ENCODE data around the gene NDUFB7. TPM values are rescaled to one million over a fixed set of nuclear protein-coding genes. Genes with fewer than 3 reads are reported as not detected.
"Not testable (repeated sequence)": the region's sequence is repeated elsewhere in the genome, so short reads cannot be mapped to it uniquely, and the experiment has no call there.

The NDUFB7 gene
- total RNA-seq, 2 donors from 2014 or later: 228 to 299 TPM

DNA sequence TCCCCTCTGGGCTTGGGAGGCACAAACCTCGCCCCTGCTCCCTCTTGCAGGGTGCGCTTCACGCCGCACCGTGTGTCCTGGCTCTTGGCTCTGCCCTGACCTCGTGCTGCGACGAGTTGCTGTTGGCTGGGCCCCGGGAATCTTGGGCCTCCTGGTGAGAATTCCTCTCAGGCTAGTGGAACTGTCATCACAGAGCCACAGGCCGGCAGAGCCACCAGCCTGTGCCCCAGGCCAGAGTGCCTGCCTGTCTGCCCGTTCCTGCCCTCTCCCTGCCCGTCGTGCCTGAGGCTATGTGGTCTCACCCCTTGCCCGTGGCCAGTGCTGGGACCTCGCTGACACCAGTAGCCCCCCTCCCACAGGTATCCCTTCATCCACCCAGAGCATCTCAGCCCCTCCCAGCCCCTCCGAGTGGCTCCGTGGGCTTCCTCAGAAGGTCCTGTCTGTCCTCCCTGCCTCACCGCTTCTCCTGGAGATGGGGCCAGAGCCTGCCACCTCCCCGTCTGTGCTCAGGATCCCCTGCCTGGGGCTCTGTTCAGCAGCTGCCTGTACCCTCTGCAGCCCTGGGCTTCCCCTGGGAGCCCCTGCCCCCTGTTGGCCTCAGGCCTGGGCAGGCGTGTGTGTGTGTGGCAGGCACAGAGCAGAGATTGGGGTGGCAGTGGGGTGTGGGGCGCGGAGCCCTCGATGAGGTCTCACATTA, 13.3 kb downstream of the NDUFB7 start:
- no peak for ATAC-seq
- DNase-seq: no peak
- intact Hi-C loops (cut with DNase I, micrococcal nuclease): no loop called here

DNA sequence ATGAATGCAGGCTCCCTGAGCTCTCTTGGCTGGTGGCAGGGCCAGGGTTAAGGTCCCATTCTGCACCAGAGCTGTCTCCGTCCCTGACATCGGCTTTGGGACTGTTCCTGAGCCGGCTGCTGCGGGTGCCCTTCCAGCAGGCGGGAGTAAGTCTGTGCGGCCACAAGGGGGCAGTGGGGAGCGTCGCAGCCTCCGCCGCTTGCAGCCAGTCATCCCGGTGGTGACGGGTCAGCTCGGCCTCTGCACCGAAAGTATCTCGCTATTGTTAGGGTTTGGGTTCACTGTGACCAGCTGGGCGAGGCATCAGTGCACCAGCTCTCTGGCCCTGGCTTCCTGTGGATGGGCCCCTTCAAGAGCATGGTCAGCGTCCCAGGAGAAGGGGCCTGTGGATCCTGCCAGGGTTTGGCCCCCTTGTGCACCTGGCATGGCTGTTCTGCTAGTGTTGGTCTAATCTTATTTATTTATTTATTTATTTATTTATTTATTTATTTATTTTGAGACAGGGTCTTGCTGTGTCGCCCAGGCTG, 15.1 kb downstream of the NDUFB7 start:
- peak; percentile 78 for ATAC-seq

DNA sequence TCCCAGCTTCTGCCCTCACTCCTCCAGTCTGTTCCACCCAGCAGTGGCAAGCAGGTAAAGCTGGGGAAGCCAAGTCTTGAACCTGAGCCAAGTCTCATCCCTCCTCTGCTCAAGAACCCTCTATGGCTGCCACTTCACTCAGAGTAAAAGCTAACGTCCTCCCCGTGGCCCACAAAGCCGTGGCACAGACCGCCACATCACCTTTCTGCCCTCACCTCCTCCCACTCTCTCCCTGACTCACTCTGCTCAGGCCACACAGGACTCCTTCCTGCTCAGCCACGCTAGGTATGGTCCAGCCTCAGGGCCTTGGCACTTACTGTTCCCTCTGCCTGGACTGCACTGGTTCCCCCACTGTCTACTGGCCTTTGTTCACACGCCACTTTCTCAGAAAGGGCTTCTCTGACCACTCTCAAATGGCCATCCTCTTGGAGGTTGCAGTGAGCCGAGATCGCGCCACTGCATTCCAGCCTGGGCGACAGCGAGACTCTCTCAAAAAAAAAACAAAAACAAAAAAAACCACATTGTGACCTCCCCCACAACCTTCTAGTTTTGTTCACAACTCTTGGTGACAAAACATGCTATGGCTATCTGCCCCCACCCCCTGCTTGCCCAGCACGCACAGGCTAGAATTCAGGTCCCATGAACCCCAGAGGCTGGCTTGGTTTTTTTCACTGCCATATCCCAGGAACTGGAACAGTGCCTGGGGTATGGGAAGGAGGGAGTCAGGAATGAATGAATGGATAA, 15.8 kb downstream of the NDUFB7 start:
- intact Hi-C loops (cut with DNase I, micrococcal nuclease): no loop called here
- ATAC-seq (no peak), DNase-seq (no peak)

More for the DNA sequence above, 15.1 kb downstream of the NDUFB7 start:
- DNase-seq: peak; percentile 70 to 82
- intact Hi-C loops (cut with DNase I, micrococcal nuclease): no loop called here

DNA sequence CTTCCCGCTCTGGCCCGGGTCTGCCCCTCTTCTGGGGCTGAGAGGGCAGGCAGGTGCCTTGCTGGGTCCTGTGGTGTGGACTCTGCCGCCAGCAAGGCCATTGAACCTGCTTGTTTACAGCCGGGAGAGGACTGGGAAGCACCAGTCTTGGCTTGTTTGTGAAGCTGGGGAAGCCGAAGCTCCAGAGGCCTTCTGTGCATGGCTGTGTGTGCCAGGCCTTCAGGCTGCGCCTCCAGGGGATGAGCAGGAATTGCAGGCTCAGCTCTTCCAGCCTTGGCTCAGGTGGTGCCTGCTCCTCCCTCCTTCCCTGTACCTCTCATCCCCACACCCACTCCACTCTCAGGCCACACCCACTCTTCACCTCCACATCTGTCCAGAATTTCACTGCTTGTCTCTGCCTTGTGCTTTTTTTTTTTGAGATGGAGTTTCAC, 17.5 kb downstream of the NDUFB7 start:
- DNase-seq (peak; percentile 49), ATAC-seq (peak; percentile 55)
- intact Hi-C loops (cut with DNase I, micrococcal nuclease): no loop called here

DNA sequence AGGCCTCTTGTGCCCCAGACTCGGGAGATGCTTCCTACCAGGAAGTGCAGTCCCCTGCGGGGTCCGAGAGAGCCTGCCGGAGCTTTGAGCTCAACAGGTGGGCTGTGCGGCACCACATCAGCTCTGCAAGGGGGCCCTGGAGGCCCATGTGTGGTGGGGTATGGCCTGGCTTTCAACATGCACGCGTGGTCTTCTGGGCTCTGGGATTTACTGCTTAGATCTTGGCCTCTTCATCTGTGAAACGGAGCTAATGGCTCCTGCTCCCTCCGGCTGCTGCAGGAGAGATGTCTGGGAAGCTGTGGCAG, 18.0 kb downstream of the NDUFB7 start:
- no peak for DNase-seq
- intact Hi-C loops (cut with DNase I, micrococcal nuclease): no loop called here
- no peak for ATAC-seq

DNA sequence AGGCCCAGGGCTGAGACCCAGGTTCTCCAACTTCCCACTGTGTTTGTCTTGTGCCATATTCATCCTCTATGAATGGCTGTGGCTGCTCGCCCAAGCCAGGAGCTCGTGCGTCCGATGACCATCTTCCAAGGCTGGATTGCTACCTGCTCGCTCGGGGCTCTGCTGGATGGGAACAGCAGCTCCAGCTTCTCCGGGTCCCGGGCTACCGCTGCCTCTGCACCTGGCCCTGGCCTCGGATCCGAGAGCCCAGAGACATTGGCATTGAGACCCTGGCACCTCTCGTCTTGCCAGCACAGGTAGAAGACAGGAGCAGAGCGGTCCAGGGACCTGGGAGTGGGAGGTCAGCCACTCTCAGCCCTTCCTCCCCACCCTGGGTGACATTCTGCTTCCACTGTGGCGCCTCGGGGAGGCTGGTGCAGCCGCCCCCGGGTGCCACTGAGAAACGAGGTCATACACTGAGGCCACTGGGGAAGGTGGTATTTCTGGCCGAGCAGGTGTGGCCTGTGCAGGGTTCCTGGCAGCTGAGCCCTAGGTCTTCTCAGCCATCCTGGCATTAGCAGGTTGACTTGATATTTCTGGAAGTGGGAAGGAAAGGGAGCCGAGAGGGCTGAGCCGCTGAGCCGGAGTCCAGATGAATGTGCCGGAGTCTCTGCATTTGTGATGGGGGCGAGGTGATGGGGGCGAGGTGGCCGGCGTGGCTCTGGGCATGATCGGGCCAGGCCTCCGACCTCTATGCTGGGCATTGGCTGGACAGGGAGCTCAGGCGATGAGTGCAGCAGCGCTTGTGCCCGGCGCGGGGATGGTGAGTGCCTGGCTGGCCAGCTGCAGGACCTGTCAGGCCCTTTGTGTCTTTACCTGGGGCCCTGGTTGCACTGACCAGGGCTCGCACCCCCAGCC, 18.6 kb downstream of the NDUFB7 start:
- no peak for ATAC-seq
- DNase-seq: no peak
- intact Hi-C loops (cut with DNase I, micrococcal nuclease): no loop called here

DNA sequence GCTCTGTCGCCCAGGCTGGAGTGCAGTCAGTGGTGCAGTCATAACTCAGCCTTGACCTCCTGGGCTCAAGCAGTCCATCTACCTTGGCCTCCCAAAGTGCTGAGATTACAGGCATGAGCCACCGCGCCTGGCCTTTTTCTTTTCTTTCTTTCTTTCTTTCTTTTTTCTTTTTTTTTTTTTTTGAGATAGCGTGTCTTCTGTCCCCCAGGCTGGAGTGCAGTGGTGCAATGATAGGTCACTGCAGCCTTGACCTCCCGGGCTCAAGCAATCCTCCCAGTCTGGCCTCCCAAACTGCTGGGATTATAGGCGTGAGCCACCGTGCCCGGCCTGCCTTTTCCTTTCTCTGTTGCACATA, 19.9 kb downstream of the NDUFB7 start:
- DNase-seq; ATAC-seq; intact Hi-C loops (cut with DNase I, micrococcal nuclease): not testable (repeated sequence)

DNA sequence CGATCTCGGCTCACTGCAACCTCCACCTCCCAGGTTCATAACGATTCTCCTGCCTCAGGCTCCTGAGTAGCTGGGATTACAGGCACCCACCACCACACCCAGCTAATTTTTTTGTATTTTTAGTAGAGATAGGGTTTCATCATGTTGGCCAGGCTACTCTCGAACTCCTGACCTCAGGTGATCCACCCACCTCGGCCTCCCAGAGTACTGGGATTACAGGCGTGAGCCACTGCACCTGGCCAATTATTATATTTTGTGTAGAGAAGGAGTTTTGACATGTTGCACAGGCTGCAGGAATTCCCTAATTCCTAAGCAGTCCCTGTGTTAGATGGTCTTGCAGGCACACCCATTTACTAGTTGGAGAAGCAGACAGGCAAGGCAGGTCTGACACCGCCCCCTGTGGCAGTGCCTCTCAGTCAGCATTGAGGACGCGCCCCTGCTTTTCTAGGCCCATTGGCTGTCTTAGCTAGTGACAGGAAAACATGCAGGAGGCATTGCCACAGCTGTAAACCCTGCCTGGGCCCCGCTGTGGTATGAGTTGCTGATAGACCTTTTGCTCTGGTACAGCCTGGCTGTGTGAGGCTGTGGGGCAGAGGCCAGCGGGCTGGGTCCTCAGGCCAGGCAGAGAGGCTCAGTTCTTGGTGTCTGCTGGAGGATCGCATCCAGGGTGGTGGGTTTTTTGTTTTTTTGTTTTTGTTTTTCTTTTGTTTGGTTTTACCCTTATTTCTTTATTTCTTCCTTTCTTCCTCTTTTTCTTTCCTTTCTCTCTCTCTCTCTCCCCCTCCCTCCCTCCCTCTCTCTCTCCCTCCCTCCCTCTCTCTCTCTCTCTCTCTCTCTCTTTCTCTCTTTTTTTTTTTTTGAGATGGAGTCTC, 20.5 kb downstream of the NDUFB7 start:
- intact Hi-C loops (cut with DNase I, micrococcal nuclease): not testable (repeated sequence)
- DNase-seq (peak; percentile 86 to 89), ATAC-seq (peak; percentile 72)

DNA sequence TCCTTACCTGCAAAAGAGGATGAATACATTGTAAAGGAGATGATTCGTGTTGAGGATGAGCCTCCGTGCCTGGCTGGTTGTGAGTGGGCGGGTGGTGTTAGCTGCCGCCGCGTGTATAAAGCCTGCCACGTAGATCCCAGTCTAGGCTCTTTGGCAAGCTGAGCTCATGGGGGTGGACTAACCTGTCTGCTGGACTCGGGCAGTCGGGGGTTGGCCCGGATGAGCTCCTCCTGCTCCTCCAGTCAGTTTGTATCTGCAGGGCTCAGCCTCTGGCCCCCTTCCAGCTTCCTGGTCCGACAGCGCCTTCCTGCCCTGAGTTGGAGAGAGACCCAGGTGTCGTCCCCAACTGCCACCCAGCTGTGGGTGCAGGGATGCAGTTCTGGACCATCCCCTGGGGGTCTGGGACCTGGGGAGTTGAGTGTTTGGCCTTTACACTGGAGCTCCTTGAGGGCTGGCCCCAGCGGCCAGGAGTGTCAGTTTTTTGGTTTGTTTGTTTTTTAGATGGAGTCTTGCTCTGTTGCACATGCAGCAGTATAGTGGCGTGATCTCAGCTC, 21.6 kb downstream of the NDUFB7 start:
- peak; percentile 90 to 94 for DNase-seq
- peak; percentile 79 for ATAC-seq
- intact Hi-C loops (cut with DNase I, micrococcal nuclease): no loop called here

DNA sequence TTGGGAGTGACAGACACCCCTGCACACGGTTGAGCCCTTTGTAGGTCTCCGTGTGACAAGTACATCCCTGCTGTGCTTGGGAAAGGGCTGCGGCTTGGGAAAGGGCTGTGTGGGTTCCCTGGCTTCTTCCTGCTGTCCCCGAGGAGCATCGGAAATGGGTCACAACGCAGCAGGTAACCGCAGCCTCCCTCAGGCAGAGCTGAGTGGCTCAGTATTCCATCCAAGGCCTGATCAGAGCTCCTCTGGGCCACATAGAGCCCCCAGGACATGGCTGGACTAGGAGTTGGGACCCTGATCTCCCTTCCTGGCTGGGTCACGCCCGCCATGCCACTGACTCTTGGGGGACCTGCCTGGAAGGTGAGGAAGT, 26.2 kb downstream of the NDUFB7 start:
- DNase-seq (no peak), ATAC-seq (no peak)
- intact Hi-C loops (cut with DNase I, micrococcal nuclease): no loop called here

DNA sequence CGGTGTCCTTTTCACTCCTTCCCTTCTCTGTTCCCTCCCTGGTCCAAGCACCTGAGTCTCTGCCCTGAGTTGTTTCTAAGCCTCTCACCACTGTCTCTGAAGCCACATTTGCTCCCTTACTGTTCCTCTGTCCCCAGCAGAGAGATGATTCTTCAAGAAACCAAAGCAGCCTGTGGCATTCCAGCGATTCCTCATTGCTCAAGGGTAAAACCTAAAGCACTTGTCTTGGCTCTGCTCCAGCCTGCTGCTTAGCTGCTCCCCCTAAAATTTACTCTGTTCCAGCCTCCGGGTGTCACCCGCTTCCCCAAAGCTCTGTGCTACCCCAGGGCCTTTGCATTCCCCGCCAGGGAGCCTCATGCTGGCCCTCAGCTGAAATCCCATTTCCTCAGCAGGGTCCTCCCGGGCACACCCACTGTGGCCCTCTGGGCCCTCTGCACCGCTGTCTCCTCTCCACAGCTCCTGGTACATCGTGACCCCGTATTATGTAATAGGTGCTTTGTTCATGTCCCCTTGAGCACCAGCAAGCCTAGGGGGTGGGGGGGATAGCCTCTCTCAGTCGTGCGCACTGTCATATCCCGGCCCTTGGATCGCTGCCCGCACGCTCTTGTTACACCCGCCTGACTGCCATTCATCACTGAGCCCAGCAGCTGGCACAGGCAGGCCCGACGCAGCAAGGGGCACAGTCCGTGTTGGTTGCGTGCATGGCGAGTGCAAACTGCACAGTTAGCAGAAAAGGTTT, 26.7 kb downstream of the NDUFB7 start:
- peak in 1 of 2 donors; percentile 45 for DNase-seq
- peak; percentile 33 for ATAC-seq
- intact Hi-C loops (cut with DNase I, micrococcal nuclease): no loop called here

DNA sequence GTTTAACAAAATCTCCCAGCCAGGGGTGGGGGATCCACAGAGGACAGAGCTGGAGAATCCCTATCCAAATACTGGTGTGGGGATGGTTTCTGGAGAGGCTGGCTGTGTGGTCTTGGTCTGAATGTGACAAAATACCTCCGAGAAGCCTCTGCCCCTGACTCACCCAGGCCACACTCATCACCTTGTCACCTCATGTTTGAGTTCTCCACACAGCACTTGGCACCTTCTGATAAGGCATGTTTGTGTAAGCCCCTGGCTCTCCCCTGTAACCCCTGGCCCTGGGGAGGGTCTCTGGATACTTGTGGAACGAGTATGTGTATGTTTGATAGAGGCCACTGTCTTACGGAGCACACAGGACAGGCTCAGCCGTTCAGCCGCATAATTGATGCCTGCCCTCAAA, 27.8 kb downstream of the NDUFB7 start:
- DNase-seq (no peak), ATAC-seq (no peak)
- intact Hi-C loops (cut with DNase I, micrococcal nuclease): no loop called here

DNA sequence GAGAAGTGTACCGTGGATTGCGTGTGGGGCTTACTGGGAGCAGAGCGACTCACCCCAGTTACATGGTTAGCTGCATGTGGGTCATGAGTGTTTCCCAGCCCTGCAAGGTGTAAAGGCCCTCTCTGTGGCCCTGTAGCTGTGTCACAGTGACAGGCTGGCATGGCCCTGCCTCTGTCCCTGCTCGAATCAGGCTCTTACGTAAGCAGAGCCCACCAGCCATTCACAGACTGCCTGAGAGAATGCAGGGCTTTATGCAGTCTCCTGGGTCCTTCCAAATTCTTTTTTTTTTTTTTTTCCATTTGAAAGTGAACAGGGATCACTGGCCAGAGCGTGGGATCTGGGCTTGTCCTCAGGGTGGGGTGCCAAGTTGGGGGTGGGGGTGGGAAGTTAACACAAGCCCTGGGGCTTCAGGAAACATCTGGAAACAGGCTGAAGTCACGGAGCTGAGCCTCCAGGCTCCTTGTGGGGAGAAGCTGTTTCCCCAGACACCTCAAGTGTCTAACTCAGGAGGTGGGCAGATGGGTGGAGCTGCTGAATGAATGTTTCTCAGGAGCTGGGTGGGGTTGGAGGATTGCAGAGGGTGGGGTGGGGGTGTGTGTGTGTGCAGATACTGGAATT, 29.0 kb downstream of the NDUFB7 start:
- no peak for DNase-seq
- intact Hi-C loops (cut with DNase I, micrococcal nuclease): no loop called here
- ATAC-seq: peak; percentile 53

DNA sequence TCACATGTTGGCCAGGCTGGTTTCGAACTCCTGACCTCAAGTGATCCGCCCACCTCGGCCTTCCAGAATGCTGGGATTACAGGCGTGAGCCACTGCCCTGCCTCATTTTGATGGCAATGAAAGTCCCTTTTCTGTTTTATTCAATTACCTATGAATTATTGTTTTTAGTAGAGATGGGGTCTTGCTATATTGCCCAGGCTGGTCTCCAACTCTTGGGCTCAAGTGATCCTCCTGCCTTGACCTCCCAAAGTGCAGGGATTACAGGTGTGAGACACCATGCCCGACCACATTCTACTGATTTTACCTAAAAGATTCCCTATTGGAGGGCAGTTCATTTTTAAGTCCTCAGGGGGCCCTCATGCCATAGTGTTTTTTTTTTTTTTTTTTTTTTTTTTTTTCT, 29.9 kb downstream of the NDUFB7 start:
- intact Hi-C loops (cut with DNase I, micrococcal nuclease); ATAC-seq; DNase-seq: not testable (repeated sequence)

DNA sequence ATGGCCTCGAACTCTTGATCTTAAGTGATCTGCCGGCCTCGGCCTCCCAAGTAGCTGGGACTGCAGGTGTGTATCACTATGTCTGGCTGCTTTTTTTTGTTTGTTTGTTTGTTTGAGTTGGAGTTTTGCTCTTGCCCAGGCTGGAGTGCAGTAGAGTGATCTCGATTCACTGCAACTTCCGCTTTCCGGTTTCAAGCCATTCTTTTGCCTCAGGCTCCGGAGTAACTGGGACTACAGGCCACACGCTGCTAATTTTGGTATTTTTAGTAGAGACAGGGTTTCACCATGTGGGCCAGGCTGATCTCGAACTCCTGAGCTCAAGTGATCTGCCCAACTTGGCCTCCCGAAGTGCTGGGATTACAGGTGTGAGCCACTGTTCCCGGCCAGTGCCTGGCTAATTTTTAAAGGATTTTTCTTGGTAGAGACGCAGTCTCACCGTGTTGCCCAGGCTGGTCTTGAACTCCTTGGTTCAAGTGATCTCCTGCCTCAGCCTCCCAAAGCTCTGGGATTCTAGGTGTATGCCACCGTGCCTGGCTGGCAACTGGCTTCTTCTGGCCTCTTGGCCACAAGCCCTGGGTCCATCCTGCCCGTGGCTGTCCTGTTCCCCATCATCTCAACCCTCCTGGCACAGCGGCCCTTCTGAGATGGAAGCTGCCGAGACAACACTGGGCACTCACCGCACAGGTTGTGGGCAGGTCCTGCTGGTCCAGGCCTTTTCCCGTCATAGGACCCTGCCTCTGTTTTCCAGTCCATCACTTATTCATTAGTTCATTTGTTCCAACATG, 30.9 kb downstream of the NDUFB7 start:
- DNase-seq (no peak), ATAC-seq (no peak)
- intact Hi-C loops (cut with DNase I, micrococcal nuclease): no loop called here

DNA sequence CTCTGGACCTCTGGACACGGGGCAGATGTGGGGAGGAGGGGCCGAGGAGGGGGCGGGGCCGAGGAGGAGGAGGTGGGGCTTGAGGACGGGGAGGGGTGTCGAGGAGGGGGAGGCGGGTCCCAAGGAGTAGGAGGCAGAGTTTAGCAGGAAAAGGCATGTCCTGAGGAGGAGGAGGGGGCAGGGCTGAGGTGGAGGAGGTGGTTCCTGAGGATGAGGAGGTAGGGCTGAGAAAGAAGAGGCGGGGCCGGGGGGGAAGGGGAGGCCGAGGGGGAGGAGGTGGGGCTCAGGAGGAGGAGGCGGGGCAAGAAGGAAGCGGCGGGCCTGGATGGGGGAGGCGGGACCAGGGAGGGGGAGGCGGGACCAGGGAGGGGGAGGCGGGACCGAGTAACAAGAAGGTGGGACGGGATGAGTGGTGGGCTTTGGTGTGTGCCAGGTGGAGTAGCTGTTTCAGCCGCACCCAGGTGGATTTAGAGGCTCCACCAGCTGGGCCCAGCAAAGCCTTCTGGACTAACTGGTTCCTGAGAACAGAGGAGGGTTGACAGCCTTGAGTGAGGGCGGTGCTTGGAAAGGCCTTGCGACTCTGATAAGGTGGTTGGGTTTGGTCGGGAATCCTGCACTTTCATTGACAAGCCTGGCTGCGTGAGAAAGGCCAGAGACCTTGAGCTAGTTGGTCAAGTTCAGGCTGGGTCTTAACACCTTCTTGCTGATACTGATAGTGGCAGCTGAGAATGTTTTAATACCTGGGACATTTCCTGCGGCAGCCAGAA, 34.8 kb downstream of the NDUFB7 start:
- intact Hi-C loops (cut with DNase I, micrococcal nuclease): no loop called here
- ATAC-seq: peak; percentile 90
- DNase-seq: peak; percentile 88 to 95
